HepG2 (cell line): ENCODE data around the gene TRERF1.

Experiments used
- GTF2F1 ChIP-seq: fragments of 150-350 bp; IDR thresholded peaks from 2 replicates; pipeline ENCODE4 v1.6.1; 2014; ENCODE audit warnings: low read length
- MAFK ChIP-seq, 2 experiments: IDR thresholded peaks in 1 of 2; conservative IDR thresholded peaks in 1 of 2; 2 replicates each; pipeline ENCODE4 v1.6.1; 2011; ENCODE audit warnings: improper control_type of control experiment in 2 of 2, low read length in 2 of 2
- POLR2AphosphoS5 ChIP-seq: IDR thresholded peaks from 2 replicates; pipeline ENCODE4 v1.6.1; 2012; ENCODE audit warnings: low read depth, low read length
- TAF1 ChIP-seq: sonication (generic); formaldehyde crosslinking; IDR thresholded peaks from 2 replicates; pipeline ENCODE4 v1.4.0; 2020; ENCODE audit warnings: missing genetic modification reagents
- ZNF644 ChIP-seq: IDR thresholded peaks from 2 replicates; pipeline ENCODE4 v1.6.1; 2016; ENCODE audit warnings: low read depth
- ZNF781 ChIP-seq: sonication (generic); formaldehyde crosslinking; IDR thresholded peaks from 2 replicates; pipeline ENCODE4 v1.5.1; 2020; ENCODE audit warnings: borderline replicate concordance, mild to moderate bottlenecking, missing genetic modification reagents; ENCODE audit errors: not compliant biosample characterization
- ZSCAN20 ChIP-seq: sonication (generic); formaldehyde crosslinking; IDR thresholded peaks from 2 replicates; pipeline ENCODE4 v1.4.0; 2020; ENCODE audit warnings: missing genetic modification reagents, mild to moderate bottlenecking, borderline replicate concordance
- TF ChIP-seq, protein P1 (sequence below): sonication (generic); formaldehyde crosslinking; IDR thresholded peaks from 2 replicates; pipeline ENCODE4 v1.8.1; 2022; ENCODE audit warnings: low read depth, mild to moderate bottlenecking, missing genetic modification reagents
- TF ChIP-seq, protein P2 (sequence below): conservative IDR thresholded peaks from 2 replicates; pipeline ENCODE4 v1.6.1; 2018; ENCODE audit warnings: missing genetic modification reagents

DNA sequence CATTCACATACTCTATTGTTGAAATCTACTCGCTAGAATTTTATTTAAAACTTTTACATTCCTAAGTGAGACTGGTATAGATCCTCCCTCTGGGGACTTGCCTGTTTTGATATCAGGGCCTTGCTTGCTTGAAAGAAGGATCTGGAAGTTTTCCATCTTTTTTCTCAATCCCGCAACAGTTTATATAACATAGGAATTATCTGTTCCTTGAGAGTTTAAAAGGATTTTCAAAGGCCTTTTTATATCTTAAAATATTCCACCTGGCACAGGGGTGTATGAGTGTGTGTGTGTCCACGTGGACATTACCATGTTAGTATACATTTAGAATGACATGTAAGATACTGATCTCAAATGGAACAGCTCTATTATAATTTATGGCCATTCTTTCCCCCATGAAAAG is 96.3 kb downstream of the TRERF1 start:
- TF ChIP-seq ZSCAN20 (CRISPR knock-in tag) = no peak
- no peak for TF ChIP-seq ZNF644 (CRISPR knock-in tag)
- TF ChIP-seq TAF1 (CRISPR knock-in tag) = no peak
- TF ChIP-seq MAFK (conservative IDR thresholded peaks at IDR 0.05 in 1 of 2, IDR thresholded peaks at IDR 0.05 in 1 of 2; ENCODE audit: low read length in 2 of 2) = no peak
- no peak for TF ChIP-seq GTF2F1
- no peak for TF ChIP-seq ZNF781 (CRISPR knock-in tag)
- TF ChIP-seq, protein P1, sequence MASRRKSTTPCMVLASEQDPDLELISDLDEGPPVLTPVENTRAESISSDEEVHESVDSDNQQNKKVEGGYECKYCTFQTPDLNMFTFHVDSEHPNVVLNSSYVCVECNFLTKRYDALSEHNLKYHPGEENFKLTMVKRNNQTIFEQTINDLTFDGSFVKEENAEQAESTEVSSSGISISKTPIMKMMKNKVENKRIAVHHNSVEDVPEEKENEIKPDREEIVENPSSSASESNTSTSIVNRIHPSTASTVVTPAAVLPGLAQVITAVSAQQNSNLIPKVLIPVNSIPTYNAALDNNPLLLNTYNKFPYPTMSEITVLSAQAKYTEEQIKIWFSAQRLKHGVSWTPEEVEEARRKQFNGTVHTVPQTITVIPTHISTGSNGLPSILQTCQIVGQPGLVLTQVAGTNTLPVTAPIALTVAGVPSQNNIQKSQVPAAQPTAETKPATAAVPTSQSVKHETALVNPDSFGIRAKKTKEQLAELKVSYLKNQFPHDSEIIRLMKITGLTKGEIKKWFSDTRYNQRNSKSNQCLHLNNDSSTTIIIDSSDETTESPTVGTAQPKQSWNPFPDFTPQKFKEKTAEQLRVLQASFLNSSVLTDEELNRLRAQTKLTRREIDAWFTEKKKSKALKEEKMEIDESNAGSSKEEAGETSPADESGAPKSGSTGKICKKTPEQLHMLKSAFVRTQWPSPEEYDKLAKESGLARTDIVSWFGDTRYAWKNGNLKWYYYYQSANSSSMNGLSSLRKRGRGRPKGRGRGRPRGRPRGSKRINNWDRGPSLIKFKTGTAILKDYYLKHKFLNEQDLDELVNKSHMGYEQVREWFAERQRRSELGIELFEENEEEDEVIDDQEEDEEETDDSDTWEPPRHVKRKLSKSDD = no peak
- TF ChIP-seq POLR2AphosphoS5 = no peak
- TF ChIP-seq, protein P2, sequence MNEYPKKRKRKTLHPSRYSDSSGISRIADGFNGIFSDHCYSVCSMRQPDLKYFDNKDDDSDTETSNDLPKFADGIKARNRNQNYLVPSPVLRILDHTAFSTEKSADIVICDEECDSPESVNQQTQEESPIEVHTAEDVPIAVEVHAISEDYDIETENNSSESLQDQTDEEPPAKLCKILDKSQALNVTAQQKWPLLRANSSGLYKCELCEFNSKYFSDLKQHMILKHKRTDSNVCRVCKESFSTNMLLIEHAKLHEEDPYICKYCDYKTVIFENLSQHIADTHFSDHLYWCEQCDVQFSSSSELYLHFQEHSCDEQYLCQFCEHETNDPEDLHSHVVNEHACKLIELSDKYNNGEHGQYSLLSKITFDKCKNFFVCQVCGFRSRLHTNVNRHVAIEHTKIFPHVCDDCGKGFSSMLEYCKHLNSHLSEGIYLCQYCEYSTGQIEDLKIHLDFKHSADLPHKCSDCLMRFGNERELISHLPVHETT (CRISPR knock-in tag) = no peak
